HG03135 (cell line): ENCODE measurements around the gene MASP2.
A peak's percentile ranks its signal among the peaks of the same experiment; 100 is the strongest.
"Not testable (repeated sequence)": the region's sequence is repeated elsewhere in the genome, so short reads cannot be mapped to it uniquely, and the experiment has no call there.

Experiments used
- ATAC-seq: cut with Tn5 transposase; IDR thresholded peaks from one replicate; pipeline ENCODE4 v1.9.1; 2021; ENCODE audit warnings: mild to moderate bottlenecking, moderate library complexity; ENCODE audit not compliant: unreplicated experiment

MASP2 gene

DNA sequence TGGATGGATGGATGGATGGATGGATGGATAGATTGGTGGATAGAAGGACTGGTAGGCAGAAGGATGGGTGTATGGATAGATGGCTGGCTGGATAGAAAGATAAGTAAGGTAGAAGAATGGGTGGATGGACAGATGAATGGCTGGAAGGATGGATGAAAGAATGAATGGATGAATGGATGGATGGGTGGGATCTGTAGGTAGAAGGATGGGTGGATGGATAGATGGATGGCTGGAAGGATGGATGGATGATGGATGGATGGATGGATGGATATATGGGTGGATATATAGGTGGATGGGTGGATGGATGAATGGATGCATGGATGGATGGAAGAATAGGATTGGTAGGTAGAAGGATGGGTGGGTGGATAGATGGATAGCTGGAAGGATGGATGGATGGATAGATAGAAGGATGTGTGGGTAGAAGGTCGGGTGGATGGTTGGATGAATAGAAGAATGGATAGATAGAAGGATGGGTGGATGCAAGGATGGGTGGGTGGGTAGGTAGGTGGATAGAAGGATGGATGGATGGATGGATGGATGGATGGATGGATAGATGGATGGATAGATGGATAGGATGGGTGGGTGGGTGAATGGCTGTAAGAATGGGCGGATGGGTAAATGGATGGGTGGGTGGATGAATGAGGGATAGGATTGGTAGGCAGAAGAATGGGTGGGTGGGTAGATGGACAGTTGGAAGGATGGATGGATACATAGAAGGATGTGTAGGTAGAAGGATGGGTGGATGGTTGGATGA lies 7.5 kb downstream of the MASP2 start:
- ATAC-seq = no peak

GRCh38 chr1:11037740-11038182 lies 9.3 kb downstream of the MASP2 start:
- peak; percentile 69 for ATAC-seq

- not testable (repeated sequence) for ATAC-seq
Observed at GRCh38 chr1:11037019-11037739, 9.9 kb downstream of the MASP2 start.

DNA sequence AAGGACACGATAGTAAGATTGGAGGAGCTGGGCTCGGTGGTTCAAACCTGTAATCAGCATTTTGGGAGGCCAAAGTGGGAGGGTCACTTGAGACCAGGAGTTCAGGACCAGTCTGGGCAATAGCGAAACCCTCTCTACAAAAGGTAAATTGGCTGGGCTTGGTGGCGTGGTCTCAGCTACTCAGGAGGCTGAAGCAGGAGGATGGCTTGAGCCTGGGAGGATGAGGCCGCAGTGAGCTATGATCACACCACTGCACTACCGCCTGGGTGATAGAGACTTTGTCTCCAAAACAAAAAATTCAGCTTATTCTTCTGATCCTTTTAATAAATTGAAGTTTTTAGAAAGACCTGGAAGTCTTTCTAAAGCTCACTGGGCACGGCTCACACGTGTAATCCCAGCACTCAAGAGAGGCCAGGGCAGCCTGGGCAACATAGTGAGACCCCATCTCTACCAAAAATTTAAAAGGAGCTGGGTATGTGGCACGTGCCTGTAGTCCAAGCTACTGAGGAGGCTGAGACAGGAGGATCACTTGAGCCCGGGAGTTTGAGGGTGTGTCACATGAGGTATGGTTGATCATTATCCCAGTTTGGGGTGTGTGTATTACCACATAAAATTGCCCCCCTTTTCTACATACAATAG lies 15.3 kb downstream of the MASP2 start:
- no peak for ATAC-seq

DNA sequence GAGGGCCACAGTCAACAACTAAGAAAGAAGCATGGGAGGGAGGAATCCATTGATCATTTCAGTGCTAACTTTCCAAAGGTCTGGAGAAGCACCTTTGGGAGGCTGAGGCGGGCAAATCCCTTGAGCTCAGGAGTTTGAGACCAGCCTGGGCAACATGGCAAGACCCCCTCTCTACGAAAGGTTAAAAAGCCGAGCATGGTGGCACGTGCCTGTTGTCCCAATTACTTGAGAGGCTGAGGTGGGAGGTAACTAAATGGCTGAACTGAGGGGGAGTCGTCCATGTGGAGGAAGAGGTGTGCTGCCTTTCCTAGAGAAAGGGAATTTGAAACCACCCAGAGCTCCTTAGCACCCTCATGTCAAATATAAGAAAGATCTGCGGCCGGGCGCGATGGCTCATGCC lies 16.2 kb downstream of the MASP2 start:
- ATAC-seq = no peak

GRCh38 chr1:11028018-11028417 lies 19.0 kb downstream of the MASP2 start:
- ATAC-seq = no peak

DNA sequence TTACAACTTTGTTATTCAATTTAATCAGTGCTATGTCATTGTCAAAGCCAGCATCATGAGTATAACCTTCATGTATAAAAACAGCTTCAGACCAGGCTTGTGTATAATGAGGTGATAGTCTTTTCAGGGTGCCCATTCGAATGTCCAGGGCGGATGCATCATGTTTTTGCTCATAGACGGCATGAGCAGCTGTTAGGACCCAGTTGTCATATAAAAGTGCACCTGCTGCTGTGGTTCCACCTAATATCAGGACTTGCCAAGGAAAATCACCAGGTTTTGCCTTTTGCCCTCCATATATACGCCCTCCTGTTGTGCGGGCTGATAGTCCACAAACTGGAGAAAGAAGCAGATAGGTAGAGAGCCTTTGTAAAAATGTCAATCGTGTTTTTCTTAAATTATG lies 19.7 kb downstream of the MASP2 start:
- no peak for ATAC-seq

DNA sequence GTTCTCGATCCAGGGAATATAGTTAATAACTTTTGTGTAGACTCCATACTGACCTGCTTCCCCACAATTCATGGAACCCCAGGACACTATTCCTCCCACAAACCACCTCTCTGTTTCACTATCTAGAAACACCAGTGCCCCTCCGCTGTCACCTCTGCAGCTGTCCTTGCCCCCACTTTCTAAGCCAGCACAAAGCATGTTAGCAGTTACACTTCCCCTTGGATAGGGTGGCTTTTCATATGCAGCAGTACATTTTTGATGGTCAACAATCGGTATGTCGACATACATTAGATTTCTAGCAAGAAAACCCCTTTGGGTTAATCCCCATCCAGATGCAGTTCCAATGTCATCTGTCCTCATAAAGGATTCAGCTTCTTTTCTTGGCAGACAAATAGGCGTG lies 20.1 kb downstream of the MASP2 start:
- no peak for ATAC-seq

- ATAC-seq = no peak
Observed at GRCh38 chr1:11026052-11026451, 21.0 kb downstream of the MASP2 start.

GRCh38 chr1:11025618-11026017 lies 21.4 kb downstream of the MASP2 start:
- ATAC-seq = no peak

DNA sequence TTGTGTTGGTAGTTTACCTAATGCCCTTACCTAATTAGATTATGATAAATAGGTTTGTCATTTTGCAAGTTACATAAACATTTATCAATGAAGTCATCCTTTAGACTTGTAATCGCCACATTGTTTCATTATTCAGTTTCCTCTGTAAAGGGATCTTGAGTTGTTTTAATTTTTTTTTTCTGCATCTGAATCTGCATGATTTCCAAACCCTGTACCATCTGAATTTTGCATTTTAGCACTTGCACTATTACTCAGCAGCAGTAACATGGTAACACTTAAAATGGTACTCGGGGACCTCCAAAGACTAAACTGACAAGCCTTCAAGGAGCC lies 22.2 kb downstream of the MASP2 start:
- ATAC-seq = no peak

DNA sequence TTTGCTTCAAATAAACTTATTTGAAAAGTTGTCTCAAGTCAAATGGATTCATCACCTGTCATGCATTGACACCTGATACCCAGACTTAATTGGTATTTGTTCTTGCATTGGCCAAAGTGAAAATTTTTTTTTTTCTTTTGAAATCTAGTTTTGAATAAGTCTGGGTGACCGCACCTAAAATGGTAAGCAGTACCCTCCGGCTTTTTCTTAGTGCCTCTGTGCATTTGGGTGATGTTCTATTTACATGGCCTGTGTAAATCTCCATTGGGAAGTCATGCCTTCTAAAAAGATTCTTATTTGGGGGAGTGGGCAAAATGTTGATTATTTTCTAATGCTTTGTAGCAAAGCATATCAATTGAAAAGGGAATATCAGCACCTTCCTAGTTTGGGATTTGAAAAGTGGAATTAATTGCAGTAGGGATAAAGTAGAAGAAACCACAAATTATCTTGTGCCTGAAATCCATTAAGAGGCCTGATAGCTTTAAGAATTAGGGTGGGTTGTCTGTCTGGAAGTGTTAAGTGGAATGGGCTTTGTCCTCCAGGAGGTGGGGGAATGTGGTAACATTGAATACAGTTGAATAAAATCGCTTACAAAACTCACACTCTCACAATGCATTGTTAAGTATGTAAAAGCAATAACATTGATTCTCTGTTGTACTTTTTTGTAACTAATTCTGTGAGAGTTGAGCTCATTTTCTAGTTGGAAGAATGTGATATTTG lies 22.7 kb downstream of the MASP2 start:
- no peak for ATAC-seq

DNA sequence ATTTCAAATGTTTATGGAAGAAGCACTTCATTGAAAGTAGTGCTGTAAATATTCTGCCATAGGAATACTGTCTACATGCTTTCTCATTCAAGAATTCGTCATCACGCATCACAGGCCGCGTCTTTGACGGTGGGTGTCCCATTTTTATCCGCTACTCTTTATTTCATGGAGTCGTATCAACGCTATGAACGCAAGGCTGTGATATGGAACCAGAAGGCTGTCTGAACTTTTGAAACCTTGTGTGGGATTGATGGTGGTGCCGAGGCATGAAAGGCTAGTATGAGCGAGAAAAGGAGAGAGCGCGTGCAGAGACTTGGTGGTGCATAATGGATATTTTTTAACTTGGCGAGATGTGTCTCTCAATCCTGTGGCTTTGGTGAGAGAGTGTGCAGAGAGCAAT lies 23.8 kb downstream of the MASP2 start:
- ATAC-seq = no peak

- no peak for ATAC-seq
Observed at GRCh38 chr1:11019971-11020370, 27.1 kb downstream of the MASP2 start.

DNA sequence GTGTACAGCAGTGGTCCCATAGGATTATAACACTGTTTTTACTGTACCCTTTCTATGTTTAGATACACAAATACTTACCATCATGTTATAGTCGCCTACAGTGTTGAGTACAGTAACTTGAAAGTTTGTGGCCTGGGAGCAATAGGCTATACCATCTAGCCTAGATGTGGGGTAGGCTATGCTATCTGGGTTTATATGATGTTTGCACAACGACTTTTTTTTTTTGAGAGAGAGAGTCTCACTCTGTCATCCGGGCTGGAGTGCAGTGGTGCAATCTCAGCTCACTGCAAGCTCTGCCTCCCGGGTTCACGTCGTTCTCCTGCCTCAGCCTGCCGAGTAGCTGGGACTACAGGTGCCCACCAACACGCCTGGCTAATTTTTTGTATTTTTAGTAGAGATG lies 27.7 kb downstream of the MASP2 start:
- ATAC-seq = not testable (repeated sequence)

- ATAC-seq = no peak
Observed at GRCh38 chr1:11013160-11013531, 33.9 kb downstream of the MASP2 start.

- peak; percentile 91 for ATAC-seq
Observed at GRCh38 chr1:11012260-11013159, 34.5 kb downstream of the MASP2 start, which contains the start of gene TARDBP. Gene TARDBP (plus strand): TSS chr1:11012654. CDS start chr1:11013728, 1,074 bp downstream.

DNA sequence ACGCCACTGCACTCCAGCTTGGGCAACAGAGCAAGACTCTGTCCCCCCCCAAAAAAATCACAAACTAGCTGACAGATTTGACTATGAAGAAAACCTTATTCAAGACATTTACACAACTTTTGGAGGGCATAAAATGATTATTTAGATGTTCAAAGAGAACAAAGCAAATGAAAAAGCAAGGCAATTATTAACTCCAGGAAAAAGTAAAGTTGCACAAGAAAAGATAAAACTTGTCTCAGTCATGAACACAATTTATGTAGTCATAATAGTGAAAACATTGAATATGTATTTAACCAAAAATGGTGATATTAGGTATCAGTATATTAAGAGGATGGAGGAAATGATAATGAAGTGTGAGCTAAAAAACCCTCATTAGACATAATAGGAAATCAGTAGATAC lies 46.5 kb downstream of the MASP2 start:
- no peak for ATAC-seq

GRCh38 chr1:10996100-10996499 lies 50.9 kb downstream of the MASP2 start:
- ATAC-seq = no peak

- no peak for ATAC-seq
Observed at GRCh38 chr1:10992864-10993263, 54.2 kb downstream of the MASP2 start.
